Stimulated activated CD4-positive, alpha-beta T cell treated with anti-CD3 and anti-CD28 coated beads, Interleukin-4, amount 100 ng/mL, for 4 hours (primary cell): ENCODE data around the gene SMIM26.

Experiments
- DNase-seq, 2 experiments: peaks; one replicate each; pipeline ENCODE4 v3.0.0-alpha.2; 2020

Gene SMIM26

DNA sequence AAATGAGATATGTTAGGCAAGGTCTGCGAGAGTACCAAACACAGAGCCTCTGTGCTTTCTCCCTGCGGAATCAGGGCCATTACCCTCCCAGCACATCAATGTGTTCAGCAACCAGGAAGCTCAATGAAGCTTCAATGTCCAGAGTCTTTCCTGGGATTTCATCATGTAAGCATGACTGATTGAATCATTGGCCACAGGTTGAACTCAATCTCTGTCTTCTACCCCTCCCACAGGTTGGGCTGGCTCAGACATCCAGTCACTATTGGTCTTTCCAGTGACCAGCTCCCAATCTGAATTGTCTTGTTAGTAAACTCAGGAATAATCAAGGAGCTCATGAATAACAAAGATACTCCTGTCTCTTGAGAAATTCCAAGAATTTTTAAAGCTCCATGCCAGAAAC lies 17.9 kb downstream of the SMIM26 start:
- DNase-seq = no peak

DNA sequence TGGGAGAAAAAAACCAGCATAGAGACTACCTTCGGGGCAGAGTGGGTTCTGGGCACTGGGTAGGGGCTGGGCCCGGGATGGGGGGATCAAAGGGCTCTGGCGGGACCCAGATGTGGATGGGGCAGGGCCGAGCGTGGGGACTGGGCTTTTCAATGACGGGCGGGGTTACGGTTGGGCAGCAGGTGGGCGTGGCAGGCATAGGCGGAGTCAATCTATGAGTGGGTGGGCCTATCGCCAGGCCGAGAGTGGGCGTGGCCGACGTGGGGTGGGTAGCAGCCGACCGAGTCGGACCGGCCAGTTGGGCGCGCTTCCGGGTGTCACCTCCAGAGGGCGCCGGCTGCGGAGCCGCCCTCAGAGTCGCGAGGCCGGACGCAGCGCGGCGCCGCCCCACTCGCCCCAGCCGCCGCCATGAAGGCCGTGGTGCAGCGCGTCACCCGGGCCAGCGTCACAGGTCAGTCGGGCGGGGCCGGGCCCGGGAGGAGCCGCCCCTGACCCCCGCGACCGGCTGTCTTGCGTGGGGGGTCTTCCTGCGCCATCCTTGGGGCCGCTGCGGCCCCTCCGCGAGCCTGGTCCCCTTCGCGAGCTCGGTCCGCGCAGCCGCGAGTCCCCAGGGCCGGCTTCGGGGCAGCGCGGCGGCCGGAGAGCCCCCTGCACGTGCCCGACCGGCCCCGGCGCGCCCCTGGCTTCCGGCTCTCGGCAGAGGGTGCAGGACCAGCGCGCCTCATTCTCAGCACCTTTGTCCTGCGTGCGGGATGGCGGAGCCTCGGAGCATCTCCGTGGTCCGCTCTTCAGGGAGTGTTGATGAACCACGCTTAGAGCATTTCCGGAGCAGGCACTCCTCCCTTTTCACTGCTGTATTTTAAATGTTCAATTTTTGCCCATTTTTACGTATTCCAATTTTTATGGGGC lies 20.7 kb downstream of the SMIM26 start, which contains the start of gene DTD1:
Gene DTD1 (plus strand): TSS at position 390 of the 909 bp plus-strand sequence. CDS start 19 bp downstream, at position 409.
- peak; percentile 72 to 86 for DNase-seq

DNA sequence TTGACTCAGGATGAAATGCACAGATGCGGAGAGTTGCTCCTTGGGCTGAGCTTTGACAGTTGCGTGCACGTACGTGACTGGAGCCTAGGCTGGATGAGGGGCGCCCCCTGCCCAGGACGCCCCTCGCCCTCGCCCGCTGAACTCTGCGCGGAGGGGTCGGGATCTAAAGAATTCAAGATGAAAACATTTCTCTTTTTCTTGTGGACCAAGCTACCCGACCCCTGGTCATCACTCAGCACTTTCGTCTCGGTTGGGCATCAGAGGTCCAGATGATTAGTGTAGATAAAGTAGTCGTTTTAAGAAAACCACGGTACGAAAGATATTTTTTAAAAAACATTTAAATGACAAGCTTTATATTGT lies 21.3 kb downstream of the SMIM26 start:
- DNase-seq = no peak

DNA sequence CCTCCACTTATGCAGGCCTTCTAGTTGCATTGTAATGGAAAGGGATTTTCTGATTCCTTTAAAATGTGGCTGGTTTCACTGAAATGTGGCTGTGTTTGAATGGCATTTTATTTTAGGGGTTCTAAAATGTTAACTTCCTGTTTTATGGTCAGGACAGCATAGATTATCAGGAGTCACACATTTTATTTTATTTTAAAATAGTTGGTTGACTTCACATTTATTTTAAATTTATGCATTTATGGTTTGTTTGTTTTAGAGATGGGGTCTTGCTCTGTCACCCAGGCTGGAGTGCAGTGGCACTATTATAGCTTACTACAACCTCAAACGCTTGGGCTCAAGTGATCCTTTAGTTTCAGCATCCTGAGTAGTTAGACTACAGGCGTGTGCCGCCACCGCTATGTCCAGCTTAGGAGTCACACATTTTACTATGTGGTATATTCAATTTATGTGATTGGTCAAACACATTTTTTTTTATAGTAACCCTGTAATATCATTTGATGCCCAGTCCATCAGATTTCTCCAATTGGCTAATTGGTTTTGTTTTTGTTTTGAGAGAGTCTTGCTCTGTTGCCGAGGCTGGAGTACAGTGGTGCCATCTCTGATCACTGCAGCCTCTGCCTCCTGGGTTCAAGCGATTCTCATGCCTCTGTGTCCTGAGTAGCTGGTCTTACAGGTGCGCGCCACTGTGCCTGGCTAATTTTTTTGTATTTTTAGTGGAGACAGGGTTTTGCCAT lies 22.9 kb downstream of the SMIM26 start:
- DNase-seq = no peak

GRCh38 chr20:18596270-18596669 lies 29.0 kb downstream of the SMIM26 start:
- no peak for DNase-seq

DNA sequence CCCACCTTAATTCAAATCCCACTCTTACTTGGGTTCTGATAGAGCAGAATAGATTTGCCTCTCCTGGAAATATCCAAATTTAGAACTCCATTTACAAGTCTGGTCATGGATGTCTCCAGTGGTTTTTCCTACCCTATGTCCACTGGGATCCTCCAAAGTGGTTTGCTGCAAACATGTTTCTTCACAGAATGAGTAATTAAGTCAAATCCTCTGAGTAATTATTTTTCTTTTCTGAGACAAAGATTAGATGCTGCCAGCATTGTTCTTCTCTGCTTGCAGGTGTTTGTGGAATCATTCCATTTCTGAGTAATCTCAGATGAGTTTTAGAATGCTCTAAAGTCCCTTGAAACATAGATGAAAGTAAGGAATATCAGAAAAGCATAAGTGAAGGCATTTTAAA lies 42.5 kb downstream of the SMIM26 start:
- DNase-seq = no peak

- no peak for DNase-seq
Measured at GRCh38 chr20:18611492-18611891, 44.3 kb downstream of the SMIM26 start.

- DNase-seq = no peak
Measured at GRCh38 chr20:18613553-18613952, 46.3 kb downstream of the SMIM26 start.

- no peak for DNase-seq
Measured at GRCh38 chr20:18614244-18614643, 47.0 kb downstream of the SMIM26 start.

DNA sequence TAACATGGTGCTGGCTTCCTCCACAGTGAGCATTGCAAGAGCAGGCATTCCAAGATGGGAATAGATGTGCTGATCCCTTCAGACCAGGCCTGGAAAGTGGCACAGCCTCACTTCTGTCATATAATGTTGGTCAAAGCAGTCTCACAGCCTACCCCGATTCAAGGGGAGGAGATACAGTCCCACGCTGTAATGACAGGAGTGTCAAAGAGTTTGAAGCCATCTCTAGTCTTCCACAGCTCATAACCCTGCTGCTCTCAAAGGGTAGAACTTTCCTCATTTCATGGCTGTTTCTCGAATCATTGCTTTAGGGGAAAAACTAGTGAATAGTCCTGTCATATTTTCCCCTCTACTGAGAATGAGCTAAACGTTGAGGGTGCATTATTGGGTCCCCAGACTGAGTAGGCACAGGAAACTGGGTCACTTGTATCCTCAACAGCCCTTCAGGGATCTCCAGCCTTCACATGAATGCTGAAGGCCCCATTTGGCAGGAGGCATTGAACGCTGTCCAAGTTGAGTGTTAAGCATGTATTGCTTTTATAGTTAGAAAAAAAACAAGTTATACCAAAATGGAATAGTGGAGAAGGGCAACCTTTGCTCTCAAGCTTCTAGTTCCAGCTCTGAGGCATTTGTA lies 47.9 kb downstream of the SMIM26 start:
- no peak for DNase-seq
